Measurements from ENCODE around the gene DCLK1.

- TF ChIP-seq EP300 (IDR thresholded peaks at IDR 0.05; ENCODE audit: low read depth): no peak
- TF ChIP-seq, protein P1, sequence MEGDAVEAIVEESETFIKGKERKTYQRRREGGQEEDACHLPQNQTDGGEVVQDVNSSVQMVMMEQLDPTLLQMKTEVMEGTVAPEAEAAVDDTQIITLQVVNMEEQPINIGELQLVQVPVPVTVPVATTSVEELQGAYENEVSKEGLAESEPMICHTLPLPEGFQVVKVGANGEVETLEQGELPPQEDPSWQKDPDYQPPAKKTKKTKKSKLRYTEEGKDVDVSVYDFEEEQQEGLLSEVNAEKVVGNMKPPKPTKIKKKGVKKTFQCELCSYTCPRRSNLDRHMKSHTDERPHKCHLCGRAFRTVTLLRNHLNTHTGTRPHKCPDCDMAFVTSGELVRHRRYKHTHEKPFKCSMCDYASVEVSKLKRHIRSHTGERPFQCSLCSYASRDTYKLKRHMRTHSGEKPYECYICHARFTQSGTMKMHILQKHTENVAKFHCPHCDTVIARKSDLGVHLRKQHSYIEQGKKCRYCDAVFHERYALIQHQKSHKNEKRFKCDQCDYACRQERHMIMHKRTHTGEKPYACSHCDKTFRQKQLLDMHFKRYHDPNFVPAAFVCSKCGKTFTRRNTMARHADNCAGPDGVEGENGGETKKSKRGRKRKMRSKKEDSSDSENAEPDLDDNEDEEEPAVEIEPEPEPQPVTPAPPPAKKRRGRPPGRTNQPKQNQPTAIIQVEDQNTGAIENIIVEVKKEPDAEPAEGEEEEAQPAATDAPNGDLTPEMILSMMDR (IDR thresholded peaks at IDR 0.05): no peak
Observed at GRCh38 chr13:36108342-36108741, 22.8 kb downstream of the DCLK1 start.
